Measurements from ENCODE around the gene PCDHB7.
"Not testable (repeated sequence)": the region's sequence is repeated elsewhere in the genome, so short reads cannot be mapped to it uniquely, and the experiment has no call there.

PCDHB7 gene

GRCh38 chr5:141182248-141182647 is 9.8 kb downstream of the PCDHB7 start, which contains the start of gene PCDHB16:
TSS of gene PCDHB16 (plus strand) at chr5:141182387. CDS start at chr5:141182560, 173 bp downstream.
- no peak for DNase-seq

GRCh38 chr5:141184117-141184855 is 11.8 kb downstream of the PCDHB7 start:
- DNase-seq, result not testable (repeated sequence)

GRCh38 chr5:141186897-141187512 is 14.6 kb downstream of the PCDHB7 start, which contains the start of gene PCDHB9:
TSS of gene PCDHB9 (plus strand) at chr5:141187161. CDS start at chr5:141187319, 158 bp downstream.
- DNase-seq, result peak; percentile 10

GRCh38 chr5:141188682-141189081 is 16.2 kb downstream of the PCDHB7 start:
- DNase-seq, result not testable (repeated sequence)

GRCh38 chr5:141189131-141189530 is 16.7 kb downstream of the PCDHB7 start:
- not testable (repeated sequence) for DNase-seq

- no peak for DNase-seq
Measured at GRCh38 chr5:141192110-141192725, 19.8 kb downstream of the PCDHB7 start, which contains the start of gene PCDHB10. TSS of gene PCDHB10 (plus strand) at chr5:141192353. CDS start at chr5:141192553, 200 bp downstream.

- not testable (repeated sequence) for DNase-seq
Measured at GRCh38 chr5:141194332-141194731, 21.9 kb downstream of the PCDHB7 start.

- DNase-seq, result no peak
Measured at GRCh38 chr5:141196363-141196762, 23.9 kb downstream of the PCDHB7 start.

- DNase-seq, result peak; percentile 30
Measured at GRCh38 chr5:141199359-141200235, 27.2 kb downstream of the PCDHB7 start, which contains the start of gene PCDHB11. TSS of gene PCDHB11 (plus strand) at chr5:141199627. CDS start at chr5:141199775, 148 bp downstream.

- DNase-seq, result not testable (repeated sequence)
Measured at GRCh38 chr5:141201126-141201525, 28.7 kb downstream of the PCDHB7 start.

GRCh38 chr5:141201646-141202045 is 29.2 kb downstream of the PCDHB7 start:
- not testable (repeated sequence) for DNase-seq

- DNase-seq, result no peak
Measured at GRCh38 chr5:141208478-141208877, 36.0 kb downstream of the PCDHB7 start, which contains the start of gene PCDHB12. TSS of gene PCDHB12 (plus strand) at chr5:141208719. CDS start at chr5:141208908, 189 bp downstream.

- not testable (repeated sequence) for DNase-seq
Measured at GRCh38 chr5:141210281-141210680, 37.8 kb downstream of the PCDHB7 start.

GRCh38 chr5:141210849-141211248 is 38.4 kb downstream of the PCDHB7 start:
- DNase-seq, result not testable (repeated sequence)

- DNase-seq, result not testable (repeated sequence)
Measured at GRCh38 chr5:141213656-141214339, 41.4 kb downstream of the PCDHB7 start, which contains the start of gene PCDHB13. TSS of gene PCDHB13 (plus strand) at chr5:141213919. CDS start at chr5:141214124, 205 bp downstream.

- DNase-seq, result not testable (repeated sequence)
Measured at GRCh38 chr5:141214583-141214982, 42.1 kb downstream of the PCDHB7 start.

- not testable (repeated sequence) for DNase-seq
Measured at GRCh38 chr5:141215504-141215903, 43.1 kb downstream of the PCDHB7 start.

GRCh38 chr5:141216035-141216434 is 43.6 kb downstream of the PCDHB7 start:
- not testable (repeated sequence) for DNase-seq

- no peak for DNase-seq
Measured at GRCh38 chr5:141223112-141223783, 50.8 kb downstream of the PCDHB7 start, which contains the start of gene PCDHB14. TSS of gene PCDHB14 (plus strand) at chr5:141223343. CDS start at chr5:141223506, 163 bp downstream.

- DNase-seq, result not testable (repeated sequence)
Measured at GRCh38 chr5:141224844-141225243, 52.4 kb downstream of the PCDHB7 start.

GRCh38 chr5:141225421-141225820 is 53.0 kb downstream of the PCDHB7 start:
- not testable (repeated sequence) for DNase-seq

All from NCI-H187 treated with DMSO at 0.1 percent for 48 hours (cell line).